Keratinocyte (primary cell): ENCODE measurements around the gene GALR1. TPM values are rescaled to one million over a fixed set of nuclear protein-coding genes. Genes with fewer than 3 reads are reported as not detected.
"Not testable (repeated sequence)": the region's sequence is repeated elsewhere in the genome, so short reads cannot be mapped to it uniquely, and the experiment has no call there.

Experiments used
- DNase-seq: peaks from one replicate; pipeline ENCODE4 v3.0.0-alpha.2; 2011; ENCODE audit warnings: low read depth, missing footprints, low spot score
- FAIRE-seq: peaks from 2 replicates; lab custom pipeline; 2011; peaks lifted over from hg19 to GRCh38; lab: Jason Lieb, UNC
- H2AFZ ChIP-seq: 2 replicates; pipeline ENCODE4 v1.6.0; 2012; ENCODE audit warnings: low read length, control low read depth, inconsistent platforms; ENCODE audit not compliant: control insufficient read depth
- H3K27ac ChIP-seq: 2 replicates; pipeline ENCODE4 v1.5.1; 2011; ENCODE audit warnings: low read length; ENCODE audit not compliant: control insufficient read depth, insufficient read depth
- H3K27me3 ChIP-seq: 3 replicates; pipeline ENCODE4 v1.6.0; 2011; ENCODE audit warnings: low read length; ENCODE audit not compliant: control insufficient read depth, insufficient read depth; ENCODE audit errors: extremely low read depth
- H3K36me3 ChIP-seq, 2 experiments: 2 replicates in 1 of 2; 3 replicates in 1 of 2; pipeline ENCODE4 v1.5.1; 2011; ENCODE audit warnings: low read length in 2 of 2, mild to moderate bottlenecking in 1 of 2; ENCODE audit not compliant: control insufficient read depth in 2 of 2, insufficient read depth in 2 of 2; ENCODE audit errors: extremely low read depth in 1 of 2
- H3K4me1 ChIP-seq: 3 replicates; pipeline ENCODE4 v1.5.1; 2011; ENCODE audit warnings: low read length; ENCODE audit not compliant: control insufficient read depth, insufficient read depth; ENCODE audit errors: extremely low read depth
- H3K4me2 ChIP-seq: 3 replicates; pipeline ENCODE4 v1.6.0; 2011; ENCODE audit warnings: low read depth, low read length; ENCODE audit not compliant: control insufficient read depth, insufficient read depth; ENCODE audit errors: extremely low read depth
- H3K4me3 ChIP-seq, 3 experiments: fragments of 200-600 bp in 1 of 3; sonication (generic) in 1 of 3; 2 replicates in 2 of 3; 3 replicates in 1 of 3; pipeline ENCODE4 v1.5.1; 2011 to 2016; ENCODE audit warnings: low read length in 3 of 3, mild to moderate bottlenecking in 3 of 3, control low read depth in 2 of 3, inconsistent platforms in 1 of 3, low read depth in 1 of 3, mixed read lengths in 1 of 3, mixed run types in 1 of 3, moderate library complexity in 1 of 3; ENCODE audit not compliant: control insufficient read depth in 2 of 3, insufficient read depth in 2 of 3; ENCODE audit errors: extremely low read depth in 1 of 3
- H3K79me2 ChIP-seq: 2 replicates; pipeline ENCODE4 v1.6.0; 2012; ENCODE audit warnings: low read length; ENCODE audit not compliant: control insufficient read depth, insufficient read depth
- H3K9ac ChIP-seq: 3 replicates; pipeline ENCODE4 v1.6.0; 2011; ENCODE audit warnings: low read length; ENCODE audit not compliant: control insufficient read depth, insufficient read depth; ENCODE audit errors: extremely low read depth
- H3K9me1 ChIP-seq: 3 replicates; pipeline ENCODE4 v1.6.0; 2011; ENCODE audit warnings: low read length; ENCODE audit not compliant: control insufficient read depth, insufficient read depth; ENCODE audit errors: extremely low read depth
- H3K9me3 ChIP-seq: 2 replicates; pipeline ENCODE4 v1.5.1; 2012; ENCODE audit warnings: low read depth, low read length; ENCODE audit not compliant: control insufficient read depth
- H4K20me1 ChIP-seq: 3 replicates; pipeline ENCODE4 v1.6.0; 2011; ENCODE audit warnings: low read length; ENCODE audit not compliant: control insufficient read depth, insufficient read depth; ENCODE audit errors: extremely low read depth
- CTCF ChIP-seq, 3 experiments: IDR thresholded peaks in 1 of 3; conservative IDR thresholded peaks in 1 of 3; optimal IDR thresholded peaks in 1 of 3; 2 replicates in 2 of 3; 3 replicates in 1 of 3; pipeline versions ENCODE3 to v1.5.1; 2011; ENCODE audit warnings: low read length in 3 of 3, mild to moderate bottlenecking in 3 of 3, moderate library complexity in 2 of 3, control low read depth in 1 of 3, inconsistent platforms in 1 of 3; ENCODE audit not compliant: insufficient read depth in 2 of 3; ENCODE audit errors: extremely low read depth in 1 of 3
- EZH2 ChIP-seq: IDR thresholded peaks from one replicate; pipeline ENCODE4 v1.6.1; 2012; ENCODE audit warnings: inconsistent platforms, mild to moderate bottlenecking, low read length, moderate library complexity
- dilution Hi-C: fragments of 300-500 bp; cut with MboI; formaldehyde crosslinking; loops from one replicate; pipeline ENCODE4 v1.7.0; 2020; ENCODE audit warnings: low sequenced_read_pairs; ENCODE audit not compliant: extremely low pct_ligation_motif_present
- polyA plus RNA-seq, 5 experiments: library from polyadenylated mRNA; depleted of rRNA in 3 of 5; stranded (reverse) in 3 of 5; stranded (forward) in 1 of 5; unstranded in 1 of 5; fragments of >200 nt; gene quantifications; 1 replicate in 1 of 5; 2 replicates in 3 of 5; 3 replicates in 1 of 5; pipeline versions ENCODE4 v1.2.1 to v1.2.3, GENCODE V29; 2011 to 2012; ENCODE audit warnings: missing spikeins in 2 of 5, low read depth in 1 of 5, low replicate concordance in 1 of 5

The GALR1 gene
- polyA plus RNA-seq, 1 donor (not counting 4 experiments of a cell fraction or from before 2014, with no cell fraction given), result not detected

- no peak for FAIRE-seq
- Histone ChIP-seq H3K79me2 (no peaks in the 10 kb centered on the region), H3K27me3 (no peaks in the 10 kb centered on the region), H3K4me2 (no peak overlapping the region), H4K20me1 (no peaks in the 10 kb centered on the region), H3K36me3 (no peaks in the 10 kb centered on the region), H2AFZ (no peak overlapping the region), H3K27ac (no peak overlapping the region), H3K9me3 (no peaks in the 10 kb centered on the region), H3K9ac (no peak overlapping the region), H3K9me1 (no peaks in the 10 kb centered on the region), H3K4me3 (no peak overlapping the region), H3K4me1 (no peaks in the 10 kb centered on the region)
- dilution Hi-C loops, result no loop called here
- no peak for TF ChIP-seq CTCF (optimal IDR thresholded peaks at IDR 0.05 in 1 of 3, IDR thresholded peaks at IDR 0.05 in 1 of 3, conservative IDR thresholded peaks at IDR 0.05 in 1 of 3; ENCODE audit: extremely low read depth in 1 of 3, insufficient read depth in 2 of 3, low read length in 3 of 3)
- no peak for TF ChIP-seq EZH2
- DNase-seq, result no peak
Measured at GRCh38 chr18:77271576-77272481, 22.2 kb downstream of the GALR1 start.

DNA sequence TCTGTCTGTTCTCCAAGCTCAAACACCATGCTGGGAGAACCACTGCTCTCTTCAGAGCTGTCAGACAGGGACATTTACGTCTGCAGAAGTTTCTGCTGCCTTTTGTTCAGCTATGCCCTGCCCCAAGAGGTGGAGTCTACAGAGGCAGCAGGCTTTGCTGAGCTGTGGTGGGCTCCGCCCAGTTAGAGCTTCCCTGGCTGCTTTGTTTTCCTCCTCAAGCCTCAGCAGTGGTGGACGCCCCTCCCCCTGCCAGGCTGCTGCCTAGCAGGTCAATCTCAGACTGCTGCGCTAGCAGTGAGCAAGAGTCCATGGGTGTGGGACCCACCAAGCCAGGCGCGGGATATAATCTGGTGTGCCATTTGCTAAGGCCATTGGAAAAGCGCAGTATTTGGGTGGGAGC, 41.2 kb downstream of the GALR1 start:
- H3K9me3 ChIP-seq, H2AFZ ChIP-seq, DNase-seq, FAIRE-seq, H3K9ac ChIP-seq, H3K9me1 ChIP-seq, H4K20me1 ChIP-seq, H3K4me3 ChIP-seq, H3K4me2 ChIP-seq, dilution Hi-C loops, H3K36me3 ChIP-seq, H3K79me2 ChIP-seq, H3K27ac ChIP-seq, H3K4me1 ChIP-seq, H3K27me3 ChIP-seq: not testable (repeated sequence)
